GM19395 (cell line): Measurements from ENCODE around the gene CCNL2.
"Not testable (repeated sequence)": the region's sequence is repeated elsewhere in the genome, so short reads cannot be mapped to it uniquely, and the experiment has no call there.

Experiments used
- ATAC-seq: cut with Tn5 transposase; IDR thresholded peaks from one replicate; pipeline ENCODE4 v1.9.1; 2021; ENCODE audit warnings: mild to moderate bottlenecking, moderate library complexity; ENCODE audit not compliant: unreplicated experiment

Gene CCNL2

DNA sequence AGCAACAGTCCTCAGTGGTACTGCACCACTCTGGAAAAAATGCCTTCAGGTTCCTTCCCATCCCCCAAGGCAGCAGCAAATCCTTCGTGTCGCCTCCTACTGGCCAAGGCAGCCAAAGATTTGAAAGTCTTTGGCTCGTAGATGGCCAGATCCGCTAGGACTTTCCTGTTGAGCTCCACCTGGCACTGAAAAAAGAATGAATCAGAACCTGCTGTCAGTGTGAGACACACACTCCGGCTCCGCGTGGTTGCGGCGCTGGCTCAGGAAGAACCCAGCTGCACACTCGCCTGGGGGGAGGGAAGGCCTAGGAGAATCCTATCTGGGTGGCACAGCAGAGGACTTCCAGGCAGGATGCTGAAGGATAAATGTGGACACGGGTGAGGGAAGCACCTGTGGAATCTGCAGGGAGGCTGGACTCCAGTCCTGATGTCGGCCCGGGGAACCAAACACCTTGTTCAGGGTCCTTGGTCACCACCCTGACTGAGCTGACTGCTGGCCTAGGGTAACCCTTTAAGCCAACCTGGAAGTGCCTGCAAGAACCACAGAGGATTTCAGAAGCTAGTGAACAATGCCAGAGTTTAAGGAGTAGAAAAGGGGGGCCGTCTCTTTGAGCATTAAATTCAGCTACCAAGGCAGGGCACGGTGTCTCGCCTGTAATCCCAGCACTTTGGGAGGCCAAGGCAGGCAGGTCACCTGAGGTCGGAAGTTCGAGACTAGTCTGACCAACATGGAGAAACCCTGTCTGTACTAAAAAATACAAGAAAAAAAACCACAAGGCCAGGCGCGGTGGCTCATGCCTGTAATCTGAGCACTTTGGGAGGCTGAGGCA lies 3.2 kb upstream of the CCNL2 start:
- no peak for ATAC-seq

DNA sequence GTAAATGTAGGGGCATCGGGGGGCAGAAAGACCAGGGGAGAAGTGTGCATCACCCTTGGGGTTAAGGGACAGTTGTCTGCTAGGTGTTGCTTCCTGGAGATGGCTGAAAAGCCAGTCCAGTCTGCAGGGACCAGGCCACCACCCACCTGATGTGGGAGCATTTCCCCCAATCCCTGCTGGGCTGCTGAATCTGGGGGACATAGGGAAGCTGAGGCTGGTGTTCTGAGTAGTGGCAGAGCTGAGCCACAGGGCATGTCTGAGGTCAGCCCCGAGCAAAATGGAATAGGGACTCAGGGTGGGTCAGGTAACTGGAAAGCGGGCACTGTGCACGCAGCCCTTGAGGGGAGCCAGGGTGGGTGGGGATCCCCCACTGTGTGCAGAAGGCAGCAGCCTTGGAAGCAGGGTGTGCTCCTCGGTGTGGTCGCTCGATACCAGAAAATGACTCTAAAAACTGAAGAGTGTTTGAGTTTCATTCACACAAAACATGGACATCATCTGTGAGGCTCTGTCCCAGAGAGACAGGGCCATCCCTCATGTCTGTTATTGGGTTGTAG lies 2.4 kb upstream of the CCNL2 start:
- no peak for ATAC-seq

DNA sequence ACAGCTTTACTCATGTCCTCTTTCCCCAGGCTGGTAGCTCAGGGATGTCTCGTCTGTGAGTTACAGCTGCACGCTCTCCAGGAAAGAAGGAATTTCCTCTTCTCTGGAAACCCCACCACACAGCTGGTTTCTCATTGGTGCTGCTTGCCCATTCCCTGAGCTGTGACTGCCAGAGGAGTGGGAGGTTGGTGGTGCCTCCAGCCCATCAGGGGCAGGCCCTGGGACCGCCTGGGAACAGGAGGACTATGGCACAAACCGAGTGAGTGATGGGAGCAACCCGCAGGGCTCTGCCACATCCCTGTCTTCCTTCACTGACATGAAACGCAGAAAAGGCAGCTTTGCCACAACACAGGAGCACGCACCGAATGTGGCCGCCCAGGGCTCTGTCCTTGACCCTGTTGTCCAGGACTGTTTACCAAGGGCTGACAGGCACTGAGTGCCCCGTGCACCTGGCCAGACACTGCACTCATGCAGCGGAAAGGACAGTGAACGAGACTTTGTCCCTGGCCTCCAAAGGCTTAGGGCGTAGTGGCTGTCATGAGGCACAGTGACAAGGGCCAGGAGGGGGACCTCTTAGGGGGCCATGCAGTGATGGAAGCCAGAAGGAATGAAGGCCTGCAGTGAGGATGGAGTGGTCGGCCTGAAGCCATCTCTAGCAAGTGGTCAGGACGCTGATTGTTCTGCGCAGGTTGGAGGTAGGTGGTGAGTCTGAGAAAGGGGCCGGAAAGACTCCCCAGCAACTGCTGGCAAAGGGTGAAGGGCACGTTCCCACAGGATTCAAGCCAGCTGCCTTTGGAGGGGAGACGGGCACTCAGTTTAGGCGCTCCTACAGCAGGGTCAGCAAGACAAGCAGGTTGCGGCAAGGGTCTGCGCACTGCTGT lies 1.7 kb upstream of the CCNL2 start:
- no peak for ATAC-seq

DNA sequence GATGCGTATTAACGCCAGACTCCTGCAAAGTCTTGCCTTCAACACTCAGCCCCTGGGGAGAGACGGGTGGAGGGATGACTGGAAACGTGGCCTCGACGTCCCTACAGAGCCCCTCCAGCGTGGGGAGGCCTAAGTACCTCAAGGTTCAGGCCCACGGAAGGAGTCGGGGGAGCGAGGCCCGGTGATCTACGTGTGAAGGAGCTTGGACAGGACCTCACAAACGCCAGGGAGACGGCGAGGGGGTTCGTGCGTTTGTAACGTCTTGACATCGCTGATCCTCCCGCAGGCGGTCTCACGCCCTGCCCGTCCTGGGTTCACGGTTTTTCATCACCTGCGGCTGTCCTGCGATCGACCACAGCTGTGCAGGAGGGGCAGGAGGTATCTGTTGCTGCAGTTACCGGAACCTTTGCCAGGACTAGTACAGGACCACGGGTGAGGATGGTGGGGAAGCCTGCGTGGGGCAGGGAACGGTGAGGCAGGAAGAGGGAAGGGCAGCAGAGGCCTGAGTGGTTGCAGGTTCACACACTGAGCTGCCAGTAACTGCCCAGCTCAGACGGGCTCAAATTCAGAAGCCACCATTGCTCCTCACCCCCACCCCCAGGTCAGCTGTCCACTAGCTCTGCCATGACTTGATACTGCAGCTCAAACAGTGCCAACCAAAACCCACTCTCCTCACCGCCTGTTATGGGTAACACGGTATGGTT lies 889 bp upstream of the CCNL2 start:
- ATAC-seq = peak; percentile 8

DNA sequence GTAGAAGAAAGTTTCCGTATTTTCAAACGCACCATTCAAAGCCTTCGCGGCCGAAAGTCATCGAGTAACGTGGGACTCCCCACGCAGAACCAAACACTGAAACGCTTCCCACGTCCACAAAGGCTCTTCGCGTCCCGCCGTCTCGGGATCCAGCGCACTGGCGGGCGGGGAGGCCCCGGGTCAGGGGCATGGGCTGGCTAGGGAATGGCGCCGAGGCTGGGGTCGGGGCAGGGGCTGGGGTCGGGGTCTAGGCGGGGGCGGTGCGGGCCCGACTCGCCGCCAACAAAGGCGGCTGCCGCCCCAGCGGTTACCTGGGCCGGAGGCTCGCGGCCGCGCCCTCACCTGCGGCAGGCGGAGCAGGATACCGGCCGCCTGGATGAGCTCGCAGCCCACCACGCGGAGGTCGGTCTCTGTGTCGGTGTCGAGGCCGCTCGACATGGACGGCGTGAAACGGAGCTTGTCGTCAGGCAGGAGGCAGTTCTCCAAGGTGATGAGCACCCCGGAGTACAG lies 403 bp downstream of the CCNL2 start:
- ATAC-seq = peak; percentile 4

DNA sequence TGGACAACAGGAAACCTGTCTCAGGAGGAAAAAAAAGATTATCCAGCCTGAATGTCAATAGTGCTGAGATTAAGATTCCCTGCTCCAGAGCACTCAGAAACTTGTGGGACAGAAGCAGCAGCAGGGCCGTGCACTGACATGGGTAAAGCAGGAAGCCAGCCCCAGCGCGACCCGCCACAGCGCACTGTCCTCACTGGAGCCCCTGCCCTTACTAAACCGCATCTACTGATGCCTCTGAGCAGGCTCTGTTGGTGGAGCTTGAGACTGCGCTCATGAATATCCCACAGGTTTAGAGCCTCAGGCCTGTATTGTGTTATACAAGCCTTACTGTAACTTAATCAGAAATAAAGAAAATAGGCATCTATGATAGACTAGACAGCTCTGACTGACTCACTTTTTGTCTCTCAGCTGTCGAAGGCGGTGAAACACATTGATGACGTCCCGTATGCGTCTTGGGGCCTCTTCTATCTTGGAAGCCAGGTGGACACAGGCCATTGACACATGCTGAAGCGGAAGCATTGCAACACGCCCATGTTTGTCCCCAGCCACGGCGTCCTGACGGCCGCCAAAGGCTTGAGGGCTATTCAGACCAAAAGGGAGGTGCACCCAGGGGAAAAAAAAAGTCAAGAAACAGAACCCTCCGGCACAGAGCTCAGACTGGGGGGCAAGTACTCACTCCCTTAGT lies 1.2 kb downstream of the CCNL2 start:
- ATAC-seq = no peak

DNA sequence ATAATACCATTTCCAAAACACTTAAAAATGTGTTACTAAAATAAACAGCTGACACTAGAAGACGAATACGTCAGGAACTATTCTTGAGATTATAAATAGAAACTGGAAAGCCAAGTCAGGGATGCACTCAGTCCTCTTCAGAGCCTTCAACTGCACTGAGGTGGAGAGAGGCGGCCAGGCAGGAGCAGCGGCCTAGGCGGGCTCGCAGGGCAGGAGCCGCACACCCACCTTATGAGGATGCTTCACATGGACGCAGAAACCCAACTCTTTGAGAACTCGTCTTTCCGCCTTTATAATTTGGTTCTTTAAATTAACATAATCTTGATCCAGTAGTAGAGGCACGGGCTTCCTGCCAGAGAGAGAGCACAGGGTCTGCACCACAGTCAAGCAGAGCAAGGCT lies 4.0 kb downstream of the CCNL2 start:
- ATAC-seq = no peak

DNA sequence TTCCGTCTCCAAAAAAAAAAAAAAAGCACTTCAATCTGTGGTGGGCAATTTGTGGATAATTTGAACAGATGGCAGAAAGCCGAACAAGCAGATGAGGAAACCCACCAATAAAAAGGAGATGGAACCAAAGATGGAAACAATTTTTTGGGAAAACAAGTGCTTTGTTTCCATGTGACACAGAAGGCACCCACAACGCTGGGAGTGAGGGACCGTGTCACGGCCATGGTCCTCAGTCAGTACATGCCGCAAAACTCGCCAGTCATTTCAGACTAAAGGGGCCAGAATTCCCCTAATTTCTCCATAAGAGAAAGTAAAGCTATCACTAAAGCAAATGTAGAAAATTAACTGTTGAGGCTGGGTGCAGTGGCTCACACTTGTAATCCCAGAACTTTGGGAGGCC lies 5.0 kb downstream of the CCNL2 start:
- ATAC-seq = no peak

DNA sequence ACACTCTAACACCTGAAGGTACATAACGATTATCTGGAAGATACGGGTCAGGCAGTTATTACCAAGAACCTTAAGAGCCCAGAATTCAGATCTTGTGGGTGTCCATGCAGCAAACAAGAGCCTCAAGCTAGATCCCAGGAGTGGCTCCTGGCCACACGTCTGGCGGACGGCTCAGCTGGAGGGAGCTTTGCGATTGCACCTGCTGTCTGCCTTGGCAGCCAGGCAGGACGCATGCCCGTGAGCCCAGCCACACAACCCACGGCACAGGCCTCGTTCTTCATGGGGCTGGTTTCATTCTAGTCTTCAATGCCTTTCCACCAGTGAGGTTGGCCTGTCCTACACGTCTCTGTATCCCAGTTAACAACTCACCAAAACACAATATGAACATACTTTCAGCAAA lies 5.7 kb downstream of the CCNL2 start:
- ATAC-seq = no peak

DNA sequence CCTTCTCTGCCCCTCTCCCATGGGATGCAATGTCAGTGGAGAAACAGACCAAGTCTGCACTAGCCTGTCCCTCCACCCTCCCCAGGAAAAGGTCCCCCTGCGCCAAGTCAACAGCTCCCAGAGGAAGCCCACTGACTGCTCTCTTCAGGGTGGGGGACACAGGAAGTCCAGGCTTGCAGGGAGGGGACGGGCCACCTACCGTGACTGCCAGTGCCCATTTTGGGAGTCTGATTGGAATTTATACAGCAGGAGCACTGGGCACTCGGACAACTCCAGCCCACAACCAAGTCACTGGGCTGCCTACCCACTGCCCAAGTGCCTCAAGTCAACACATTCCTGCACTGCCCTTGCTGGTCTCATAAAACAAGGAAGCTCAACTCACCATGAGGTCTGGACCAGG lies 6.1 kb downstream of the CCNL2 start:
- no peak for ATAC-seq

DNA sequence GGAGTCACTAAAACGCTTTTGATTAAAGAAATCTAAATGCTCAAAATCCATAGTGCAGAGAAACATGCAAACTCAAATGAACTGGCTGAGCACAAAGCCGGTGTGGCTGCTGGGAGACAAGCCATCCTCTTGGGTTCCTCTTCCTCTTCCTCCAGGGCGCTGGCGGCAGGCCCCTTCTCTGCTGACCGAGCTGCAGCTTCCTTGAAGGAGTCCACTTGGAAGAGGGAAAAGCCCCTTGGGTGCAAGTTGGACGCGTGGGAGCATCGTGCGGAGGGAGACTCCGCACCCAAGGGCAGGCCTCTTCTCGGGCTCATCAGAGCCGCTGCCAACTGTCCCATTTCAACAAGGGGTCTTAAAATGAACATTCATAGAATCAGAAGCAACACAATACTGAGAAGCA lies 7.9 kb downstream of the CCNL2 start:
- ATAC-seq = no peak

DNA sequence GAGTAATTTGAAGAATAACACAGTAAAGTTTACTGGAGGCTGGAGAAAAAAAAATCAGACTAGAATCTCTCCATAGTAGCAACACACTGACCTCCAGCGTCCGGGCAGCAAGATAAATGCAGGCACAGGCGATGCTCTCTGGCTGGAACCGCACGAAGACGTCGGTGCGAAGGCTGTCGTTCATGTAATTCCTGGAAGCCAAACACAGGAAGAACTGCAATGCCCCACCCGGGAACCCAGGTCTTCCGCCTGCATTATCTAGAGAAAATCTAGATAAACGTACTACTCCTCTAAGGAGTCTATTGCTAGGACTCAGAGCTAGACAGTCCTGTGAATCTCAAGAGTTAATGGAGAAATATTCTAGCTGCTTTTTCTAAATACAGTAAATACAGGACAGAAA lies 8.5 kb downstream of the CCNL2 start:
- no peak for ATAC-seq

DNA sequence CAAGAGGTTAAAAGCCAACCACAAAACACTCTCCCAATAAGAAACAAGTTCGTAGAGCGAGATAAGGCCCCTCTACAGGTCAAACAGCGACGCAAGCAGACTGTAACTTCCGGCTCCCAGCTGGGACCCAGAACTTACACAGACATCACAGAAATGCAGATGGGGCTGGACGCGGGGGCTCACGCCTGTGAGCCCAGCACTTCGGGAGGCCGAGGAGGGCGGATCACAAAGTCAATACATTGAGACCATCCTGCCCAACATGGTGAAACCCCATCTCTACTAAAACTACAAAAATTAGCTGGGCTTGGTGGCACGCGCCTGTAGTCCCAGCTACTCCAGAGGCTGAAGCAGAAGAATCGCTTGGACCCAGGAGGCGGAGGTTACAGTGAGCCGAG lies 11.1 kb downstream of the CCNL2 start:
- no peak for ATAC-seq

DNA sequence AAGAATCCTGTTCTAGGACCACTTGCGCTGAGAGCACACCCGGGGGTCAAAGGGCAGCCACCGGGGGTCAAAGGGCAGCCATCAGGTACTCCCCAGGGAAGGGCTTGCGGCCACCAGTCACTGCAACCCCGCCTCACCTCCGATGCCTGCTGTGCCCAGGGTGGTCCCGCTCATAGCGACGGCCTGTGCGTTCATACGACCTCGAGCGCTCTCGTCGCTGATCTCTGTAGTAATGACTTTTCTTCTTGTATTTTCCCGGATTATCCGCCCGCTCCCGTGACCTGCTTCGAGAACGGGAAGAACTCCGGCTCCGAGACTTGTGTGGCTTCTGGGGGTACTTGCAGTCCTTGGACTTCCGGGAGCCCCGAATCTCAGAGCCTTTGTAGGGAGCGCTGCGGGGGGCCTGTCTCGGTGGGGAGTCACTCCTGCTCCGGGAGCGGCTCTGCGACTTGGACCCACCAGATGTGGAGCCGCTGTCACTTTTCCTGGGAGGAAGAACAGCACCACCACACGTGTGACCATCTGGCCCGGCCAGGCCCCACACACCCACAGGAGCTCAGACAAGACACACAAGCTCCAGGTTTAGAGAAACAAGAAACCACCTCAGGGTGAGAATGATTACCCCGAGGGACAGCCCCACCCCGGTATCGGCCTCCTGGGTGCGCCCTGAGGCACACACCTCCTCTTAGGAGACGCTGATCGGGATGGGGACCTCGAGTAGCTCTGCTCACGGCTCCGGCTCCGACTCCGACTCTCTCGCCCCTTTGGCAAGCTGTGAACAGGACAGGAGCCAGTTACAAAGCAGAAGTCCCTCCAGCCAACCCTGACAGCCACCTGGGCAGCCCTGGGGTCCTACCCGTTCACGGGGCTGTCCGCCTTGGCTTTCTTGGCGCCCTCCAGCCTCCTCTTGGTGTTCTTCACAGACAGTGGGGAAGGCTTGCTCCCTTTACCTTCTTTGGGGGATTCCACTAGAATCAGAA lies 11.7 kb downstream of the CCNL2 start:
- ATAC-seq = no peak

DNA sequence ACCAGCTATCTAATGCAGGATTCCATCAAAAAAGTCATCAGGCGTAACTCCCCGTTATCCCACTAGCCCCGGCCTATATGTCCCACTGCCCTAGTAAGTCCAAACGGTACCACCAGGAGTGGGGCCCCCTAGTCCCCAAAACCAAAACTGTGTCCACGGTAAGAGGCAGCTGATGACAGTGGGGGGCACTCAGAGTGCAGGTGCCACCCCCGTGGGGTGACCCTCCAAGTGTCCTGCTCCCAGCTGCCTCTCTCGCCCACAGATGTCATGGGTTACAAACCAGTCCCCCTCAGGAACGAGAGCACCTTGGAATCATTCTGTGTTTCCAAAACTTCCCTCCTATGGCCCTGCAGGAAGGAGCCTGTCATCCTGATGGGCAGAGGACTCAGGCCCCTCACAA lies 13.2 kb downstream of the CCNL2 start:
- ATAC-seq = no peak

DNA sequence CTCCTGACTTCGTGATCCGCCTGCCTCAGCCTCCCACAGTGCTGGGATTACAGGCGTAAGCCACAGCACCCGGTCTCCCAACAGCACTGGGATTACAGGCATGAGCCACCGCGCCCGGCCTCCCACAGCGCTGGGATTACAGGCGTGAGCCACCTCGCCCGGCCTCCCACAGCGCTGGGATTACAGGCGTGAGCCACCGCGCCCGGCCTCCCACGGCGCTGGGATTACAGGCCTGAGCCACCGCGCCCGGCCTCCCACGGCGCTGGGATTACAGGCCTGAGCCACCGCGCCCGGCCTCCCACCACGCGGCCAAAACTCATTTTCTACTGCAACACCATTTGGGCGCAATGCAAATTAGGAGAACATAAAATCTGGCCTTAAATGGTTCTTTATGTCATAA lies 13.8 kb downstream of the CCNL2 start:
- ATAC-seq = not testable (repeated sequence)

DNA sequence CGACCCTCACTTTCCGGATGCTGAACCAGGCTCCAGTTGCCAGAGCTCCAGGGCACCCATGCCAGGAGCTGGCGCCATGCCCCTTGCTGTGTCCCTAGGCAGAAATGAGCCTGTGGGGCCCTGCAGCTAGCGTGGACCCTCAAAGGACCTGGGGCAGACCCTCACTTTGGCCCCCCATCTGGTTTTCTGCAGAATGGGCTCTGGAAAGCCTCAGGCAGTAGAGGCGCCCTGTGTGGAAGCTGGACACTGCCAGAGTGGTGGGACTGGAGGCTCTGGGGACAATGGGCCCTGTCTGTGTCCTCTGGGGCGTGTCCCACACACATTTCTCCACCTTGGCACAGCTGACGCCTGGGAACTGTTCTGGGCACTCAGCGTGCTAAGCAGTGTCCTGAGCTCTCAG lies 17.8 kb downstream of the CCNL2 start:
- no peak for ATAC-seq

DNA sequence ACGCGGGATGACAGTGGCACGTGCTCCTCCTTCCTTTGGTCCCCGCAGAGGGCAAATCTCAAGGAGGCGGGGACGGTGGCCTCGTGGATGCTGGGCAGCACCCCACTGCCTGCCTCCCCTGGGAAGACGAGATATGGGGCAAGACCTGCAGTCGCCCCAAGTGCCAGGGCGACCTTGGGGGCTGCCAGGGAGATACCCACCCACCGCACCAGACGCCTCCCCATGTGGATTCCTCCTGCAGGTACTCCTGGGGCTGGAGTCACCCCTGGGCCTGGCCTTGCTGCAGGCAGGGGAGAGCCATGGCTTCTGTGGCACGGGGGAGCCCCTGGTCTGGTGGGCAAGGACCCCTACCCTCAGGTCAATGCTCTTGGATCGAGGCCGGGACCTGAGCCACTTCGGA lies 18.3 kb downstream of the CCNL2 start:
- ATAC-seq = no peak

DNA sequence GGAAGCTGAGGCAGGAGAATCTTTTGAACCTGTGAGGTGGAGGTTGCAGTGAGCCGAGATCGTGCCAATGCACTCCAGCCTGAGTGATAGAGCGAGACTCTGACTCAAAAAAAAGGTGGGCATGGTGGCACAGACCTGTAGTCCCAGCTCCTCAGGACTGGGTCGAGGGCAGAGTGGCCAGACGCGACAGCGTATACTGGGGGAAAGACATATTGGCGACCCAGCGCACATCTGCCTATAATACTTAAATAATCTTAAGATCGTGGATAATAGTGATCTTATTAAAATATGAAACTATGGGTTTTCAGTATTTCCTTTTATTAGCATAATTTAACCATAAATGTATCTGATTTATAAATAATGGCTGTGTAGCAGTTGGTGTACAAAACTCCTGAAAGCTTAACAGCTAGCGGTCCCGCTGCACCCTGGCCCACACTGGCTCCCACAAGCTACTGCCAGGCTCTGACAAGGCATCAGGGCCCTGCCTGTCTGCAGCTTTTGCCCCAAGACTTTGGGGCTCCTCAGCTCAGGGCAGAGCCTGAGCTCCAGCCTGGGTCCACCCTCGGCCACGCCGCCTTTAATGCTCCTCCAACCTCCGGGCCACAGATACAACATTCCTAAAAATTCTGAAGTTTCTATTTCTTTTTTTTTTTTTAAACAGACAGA lies 21.5 kb downstream of the CCNL2 start:
- ATAC-seq = no peak
